Endothelial cell of umbilical vein (primary cell): ENCODE results near the gene PPP2R3B. TPM values are rescaled to one million over a fixed set of nuclear protein-coding genes. Genes with fewer than 3 reads are reported as not detected.

Experiments used
- BruUV-seq: library from RNA; stranded (reverse); fragments of 400-500 nt; replicated peaks from 2 replicates; lab custom pipeline; 2021; lab: Mats Ljungman, UMichigan
- CTCF ChIA-PET: fragments of 300-600, 350-600 bp; sonication (Branson Sonifier 250); formaldehyde crosslinking; loops from one replicate; lab custom pipeline; 2021; ENCODE audit warnings: antibody characterized with exemption, inconsistent platforms; lab: Charles Lee
- POLR2A ChIA-PET: fragments of 300-600, 350-600 bp; sonication (Branson Sonifier 250); formaldehyde crosslinking; loops from one replicate; lab custom pipeline; 2021; ENCODE audit warnings: antibody characterized with exemption, inconsistent platforms; lab: Charles Lee
- DNase-seq: peaks from one replicate; pipeline ENCODE4 v3.0.0-alpha.2; 2011; ENCODE audit warnings: low read depth, low spot score
- FAIRE-seq: peaks from 2 replicates; lab custom pipeline; 2011; peaks lifted over from hg19 to GRCh38; lab: Jason Lieb, UNC
- H2AFZ ChIP-seq: 2 replicates; pipeline ENCODE4 v1.6.0; 2012; ENCODE audit warnings: low read depth, low read length, control low read depth, inconsistent platforms
- H3K27ac ChIP-seq: 2 replicates; pipeline ENCODE4 v1.5.1; 2011; ENCODE audit warnings: low read depth, mild to moderate bottlenecking, control low read depth, low read length, moderate library complexity; ENCODE audit not compliant: insufficient read depth
- H3K27me3 ChIP-seq, 2 experiments: 2 replicates each; pipeline versions ENCODE4 v1.6.0 to v1.6.1; 2011; ENCODE audit warnings: low read length in 2 of 2, mixed read lengths in 1 of 2; ENCODE audit not compliant: control insufficient read depth in 2 of 2, insufficient read depth in 2 of 2
- H3K36me3 ChIP-seq, 2 experiments: 2 replicates in 1 of 2; 3 replicates in 1 of 2; pipeline ENCODE4 v1.5.1; 2011; ENCODE audit warnings: low read length in 2 of 2, mild to moderate bottlenecking in 1 of 2, moderate library complexity in 1 of 2; ENCODE audit not compliant: control insufficient read depth in 2 of 2, insufficient read depth in 2 of 2; ENCODE audit errors: extremely low read depth in 1 of 2
- H3K4me1 ChIP-seq: 3 replicates; pipeline ENCODE4 v1.5.1; 2011; ENCODE audit warnings: mild to moderate bottlenecking, low read length; ENCODE audit not compliant: control insufficient read depth, insufficient read depth; ENCODE audit errors: extremely low read depth
- H3K4me2 ChIP-seq: 2 replicates; pipeline ENCODE4 v1.6.1; 2011; ENCODE audit warnings: low read length, control low read depth, mixed read lengths; ENCODE audit not compliant: insufficient read depth
- H3K4me3 ChIP-seq, 3 experiments: fragments of 200-600 bp in 1 of 3; sonication (generic), shearing (Covaris generic) in 1 of 3; replicated peaks in 1 of 3; 2 replicates each; pipeline ENCODE4 v1.5.1; 2011 to 2016; ENCODE audit warnings: control low read depth in 3 of 3, low read length in 3 of 3, mild to moderate bottlenecking in 2 of 3, inconsistent platforms in 1 of 3, low read depth in 1 of 3, moderate library complexity in 1 of 3; ENCODE audit not compliant: insufficient read depth in 1 of 3
- H3K79me2 ChIP-seq: 2 replicates; pipeline ENCODE4 v1.6.0; 2012; ENCODE audit warnings: low read length, inconsistent platforms; ENCODE audit not compliant: control insufficient read depth, insufficient read depth
- H3K9ac ChIP-seq: replicated peaks from 2 replicates; pipeline ENCODE3; 2011; ENCODE audit warnings: low read length, control low read depth; ENCODE audit not compliant: insufficient read depth; ENCODE audit errors: extremely low read depth
- H3K9me1 ChIP-seq: replicated peaks from 3 replicates; pipeline ENCODE4 v1.6.0; 2011; ENCODE audit warnings: mild to moderate bottlenecking, low read length; ENCODE audit not compliant: control insufficient read depth, insufficient read depth; ENCODE audit errors: extremely low read depth
- H3K9me3 ChIP-seq: replicated peaks from 2 replicates; pipeline ENCODE4 v1.5.1; 2012; ENCODE audit warnings: low read length, inconsistent platforms; ENCODE audit not compliant: control insufficient read depth, insufficient read depth
- H4K20me1 ChIP-seq: replicated peaks from 2 replicates; pipeline ENCODE3; 2011; ENCODE audit warnings: mild to moderate bottlenecking, low read length; ENCODE audit not compliant: control insufficient read depth, insufficient read depth; ENCODE audit errors: extremely low read depth
- CTCF ChIP-seq, 2 donors: IDR thresholded peaks; 1 replicate in 1 of 2; 2 replicates in 1 of 2; pipeline ENCODE4 v1.5.1; 2011; ENCODE audit warnings: low read length in 2 of 2, mild to moderate bottlenecking in 2 of 2, moderate library complexity in 2 of 2, control low read depth in 1 of 2, inconsistent platforms in 1 of 2, low read depth in 1 of 2; ENCODE audit not compliant: insufficient read depth in 1 of 2; ENCODE audit errors: extremely low read depth in 1 of 2
- EZH2 ChIP-seq: IDR thresholded peaks from 2 replicates; pipeline ENCODE4 v1.6.1; 2012; ENCODE audit warnings: borderline replicate concordance, low read depth, mild to moderate bottlenecking, moderate library complexity, low read length, inconsistent platforms; ENCODE audit not compliant: severe bottlenecking
- FOS ChIP-seq: IDR thresholded peaks from 2 replicates; pipeline ENCODE4 v1.6.1; 2011; ENCODE audit warnings: mild to moderate bottlenecking, low read length, moderate library complexity, borderline replicate concordance; ENCODE audit not compliant: insufficient read depth
- GATA2 ChIP-seq: IDR thresholded peaks from 2 replicates; pipeline ENCODE4 v1.7.0; 2011; ENCODE audit warnings: low read depth, mild to moderate bottlenecking, moderate library complexity, mixed read lengths, low read length; ENCODE audit not compliant: insufficient read length, insufficient read depth
- JUN ChIP-seq: IDR thresholded peaks from 2 replicates; pipeline ENCODE4 v1.6.1; 2011; ENCODE audit warnings: borderline replicate concordance, low read depth; ENCODE audit not compliant: insufficient read length, insufficient read depth
- MAX ChIP-seq: IDR thresholded peaks from 2 replicates; pipeline ENCODE4 v1.6.1; 2011; ENCODE audit not compliant: insufficient read depth, insufficient read length
- MYC ChIP-seq: IDR thresholded peaks from one replicate; pipeline ENCODE4 v1.6.1; 2011; ENCODE audit warnings: mild to moderate bottlenecking, low read depth, low read length
- POLR2A ChIP-seq: IDR thresholded peaks from 2 replicates; pipeline ENCODE4 v1.6.1; 2012; ENCODE audit warnings: low read depth, mild to moderate bottlenecking, control low read depth, low read length
- POLR2AphosphoS5 ChIP-seq: IDR thresholded peaks from 2 replicates; pipeline ENCODE4 v1.6.1; 2012; ENCODE audit warnings: low read depth, mild to moderate bottlenecking, control low read depth, low read length, moderate library complexity; ENCODE audit not compliant: insufficient read depth
- dilution Hi-C: fragments of 300-500 bp; cut with MboI; formaldehyde crosslinking; loops from one replicate; pipeline ENCODE4 v1.15.0; 2019; ENCODE audit warnings: low sequenced_read_pairs; ENCODE audit not compliant: extremely low pct_ligation_motif_present
- intact Hi-C: fragments of 100-400 bp; cut with micrococcal nuclease; formaldehyde crosslinking; loops from one replicate; pipeline ENCODE4 v1.10.0; 2022
- polyA plus RNA-seq, 4 experiments: library from polyadenylated mRNA; depleted of rRNA in 3 of 4; stranded (reverse) in 3 of 4; unstranded in 1 of 4; fragments of >200 nt; gene quantifications; 2 replicates each; pipeline versions ENCODE4 v1.2.1 to v1.2.3, GENCODE V29; 2011 to 2012; ENCODE audit warnings: missing spikeins in 1 of 4
- total RNA-seq: library from RNA; stranded (reverse); gene quantifications from 2 replicates; pipeline ENCODE4 v1.2.3, GENCODE V29; 2021

The PPP2R3B gene
- total and polyA plus RNA-seq, 2 donors (not counting 3 experiments of a cell fraction or from before 2014, with no cell fraction given), result 19.1 to 33.6 TPM

GRCh38 chrX:288561-288991 lies 98.1 kb downstream of the PPP2R3B start:
- Histone ChIP-seq H3K9me3 (no peaks in the 10 kb centered on the region), H3K36me3 (peaks cover 0 to 3% of the 10 kb centered on the region in 2 experiments), H4K20me1 (no peaks in the 10 kb centered on the region), H2AFZ (no peak overlapping the region), H3K4me3 (no peak overlapping the region), H3K9me1 (no peaks in the 10 kb centered on the region), H3K27ac (no peak overlapping the region), H3K4me2 (no peak overlapping the region), H3K79me2 (no peaks in the 10 kb centered on the region), H3K9ac (no peak overlapping the region), H3K4me1 (no peaks in the 10 kb centered on the region), H3K27me3 (no peaks in the 10 kb centered on the region)
- BruUV-seq, result no TSS peak
- TF ChIP-seq POLR2A (no peak), MAX (no peak), POLR2AphosphoS5 (no peak), FOS (no peak), GATA2 (no peak), CTCF (IDR thresholded peaks at IDR 0.05; ENCODE audit: extremely low read depth in 1 of 2, insufficient read depth in 1 of 2, low read depth in 1 of 2, low read length in 2 of 2) (no peak)
- intact Hi-C loops, result no loop called here
- dilution Hi-C loops, result no loop called here
- ChIA-PET POLR2A (no interaction called here), CTCF (no interaction called here)
- DNase-seq, result no peak
- FAIRE-seq, result no peak

- H2AFZ ChIP-seq, result no peak overlapping the region
- no TSS peak for BruUV-seq
- no peaks in the 10 kb centered on the region for H3K27me3 ChIP-seq
- H3K9me1 ChIP-seq, result no peaks in the 10 kb centered on the region
- no peak overlapping the region for H3K4me2 ChIP-seq
- no peaks in the 10 kb centered on the region for H3K9me3 ChIP-seq
- no peak overlapping the region for H3K4me3 ChIP-seq
- intact Hi-C loops, result no loop called here
- POLR2A ChIA-PET, result no interaction called here
- no peak for FAIRE-seq
- H3K36me3 ChIP-seq, result no peaks in the 10 kb centered on the region
- H3K4me1 ChIP-seq, result no peaks in the 10 kb centered on the region
- CTCF ChIA-PET, result no interaction called here
- TF ChIP-seq GATA2 (no peak), POLR2A (no peak), FOS (no peak), POLR2AphosphoS5 (no peak), MYC (no peak), EZH2 (no peak), CTCF (IDR thresholded peaks at IDR 0.05; ENCODE audit: extremely low read depth in 1 of 2, insufficient read depth in 1 of 2, low read depth in 1 of 2, low read length in 2 of 2) (no peak), JUN (no peak), MAX (no peak)
- H3K79me2 ChIP-seq, result no peaks in the 10 kb centered on the region
- H4K20me1 ChIP-seq, result no peaks in the 10 kb centered on the region
- no peak overlapping the region for H3K27ac ChIP-seq
- H3K9ac ChIP-seq, result no peak overlapping the region
- dilution Hi-C loops, result no loop called here
- DNase-seq, result no peak
These were observed 99.0 kb downstream of the PPP2R3B start for GRCh38 chrX:287670-288069.
